ENCODE measurements around the gene B4GALT4.

B4GALT4 gene

DNA sequence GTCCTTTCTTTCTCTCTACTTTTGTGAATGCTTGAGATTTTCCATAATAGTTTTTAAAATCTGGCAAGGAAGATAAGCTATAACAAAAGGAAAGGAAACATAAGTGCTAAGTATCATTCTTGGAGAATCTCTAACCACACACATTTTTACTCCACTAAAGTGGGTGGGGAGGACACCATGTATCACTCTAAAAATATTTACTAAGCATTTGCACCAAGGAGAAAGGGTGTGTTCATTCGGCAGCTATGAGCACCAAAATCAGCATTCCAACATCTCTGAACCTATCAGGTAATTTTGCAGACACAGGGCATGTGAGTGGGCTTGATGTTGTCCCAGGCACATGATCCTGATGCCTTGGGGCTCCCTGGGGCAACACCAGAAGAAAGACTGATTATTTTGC lies 5.5 kb downstream of the B4GALT4 start:
- peaks cover 24 to 39% (median 29%) of the 10 kb centered on the region in 3 donors for H3K36me3 ChIP-seq
- peaks cover 0 to 26% (median 8%) of the 10 kb centered on the region in 4 donors for H3K4me1 ChIP-seq
- no peaks in the 10 kb centered on the region for H3K27me3 ChIP-seq
- TF ChIP-seq, protein P1, sequence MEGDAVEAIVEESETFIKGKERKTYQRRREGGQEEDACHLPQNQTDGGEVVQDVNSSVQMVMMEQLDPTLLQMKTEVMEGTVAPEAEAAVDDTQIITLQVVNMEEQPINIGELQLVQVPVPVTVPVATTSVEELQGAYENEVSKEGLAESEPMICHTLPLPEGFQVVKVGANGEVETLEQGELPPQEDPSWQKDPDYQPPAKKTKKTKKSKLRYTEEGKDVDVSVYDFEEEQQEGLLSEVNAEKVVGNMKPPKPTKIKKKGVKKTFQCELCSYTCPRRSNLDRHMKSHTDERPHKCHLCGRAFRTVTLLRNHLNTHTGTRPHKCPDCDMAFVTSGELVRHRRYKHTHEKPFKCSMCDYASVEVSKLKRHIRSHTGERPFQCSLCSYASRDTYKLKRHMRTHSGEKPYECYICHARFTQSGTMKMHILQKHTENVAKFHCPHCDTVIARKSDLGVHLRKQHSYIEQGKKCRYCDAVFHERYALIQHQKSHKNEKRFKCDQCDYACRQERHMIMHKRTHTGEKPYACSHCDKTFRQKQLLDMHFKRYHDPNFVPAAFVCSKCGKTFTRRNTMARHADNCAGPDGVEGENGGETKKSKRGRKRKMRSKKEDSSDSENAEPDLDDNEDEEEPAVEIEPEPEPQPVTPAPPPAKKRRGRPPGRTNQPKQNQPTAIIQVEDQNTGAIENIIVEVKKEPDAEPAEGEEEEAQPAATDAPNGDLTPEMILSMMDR (IDR thresholded peaks at IDR 0.05): no peak
- H3K4me3 ChIP-seq: no peak overlapping the region
- no peak for DNase-seq
- intact Hi-C loops (cut with DNase I; ENCODE audit: low total_unique reads): no loop called here
- no peaks in the 10 kb centered on the region for H3K9me3 ChIP-seq
- no peak overlapping the region for H3K27ac ChIP-seq

DNA sequence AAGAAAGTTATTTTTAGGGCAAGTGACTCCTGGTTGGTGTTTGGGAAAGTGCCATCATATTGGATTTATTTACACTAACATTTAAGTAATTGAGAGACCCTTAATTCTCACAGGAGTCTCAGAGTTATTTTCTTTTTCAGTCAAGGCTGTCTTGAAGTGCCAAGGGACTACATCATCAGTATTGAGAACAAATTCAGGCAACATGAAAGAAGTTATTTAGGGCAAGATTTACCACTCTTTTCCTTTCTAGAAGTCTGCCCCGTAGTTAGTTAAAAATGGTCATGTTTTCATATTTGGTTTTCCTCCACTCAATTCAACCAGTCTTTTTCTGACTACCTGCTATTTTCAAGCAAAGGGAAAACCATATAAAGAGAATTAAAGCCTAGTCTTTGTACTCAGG lies 6.1 kb downstream of the B4GALT4 start:
- intact Hi-C loops (cut with DNase I; ENCODE audit: low total_unique reads): no loop called here
- Histone ChIP-seq H3K36me3 (peaks cover 29 to 44% (median 34%) of the 10 kb centered on the region in 3 donors), H3K4me1 (peaks cover 0 to 22% (median 6%) of the 10 kb centered on the region in 4 donors), H3K4me3 (no peak overlapping the region), H3K9me3 (no peaks in the 10 kb centered on the region), H3K27ac (no peak overlapping the region), H3K27me3 (no peaks in the 10 kb centered on the region)
- TF ChIP-seq, protein P1 (IDR thresholded peaks at IDR 0.05): no peak
- DNase-seq: no peak

DNA sequence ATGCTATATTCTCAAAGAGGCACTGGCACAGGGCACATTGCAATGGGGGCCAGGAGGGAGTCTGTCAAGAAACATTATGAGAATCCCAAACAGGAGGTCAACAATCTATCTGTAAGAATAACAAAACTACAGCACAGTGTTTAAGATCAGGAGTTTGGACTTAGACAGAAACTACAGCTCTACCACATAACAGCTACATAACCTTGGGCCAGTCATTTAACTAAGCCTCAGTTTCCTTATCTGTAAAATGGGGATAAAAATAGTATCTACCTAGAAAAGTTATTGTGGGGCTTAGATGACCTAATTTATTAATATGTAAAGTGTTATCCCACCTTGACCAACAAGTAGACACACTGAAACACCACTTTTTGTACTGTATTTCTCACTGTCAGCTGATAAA lies 9.9 kb downstream of the B4GALT4 start:
- no peak overlapping the region for H3K27ac ChIP-seq
- no peaks in the 10 kb centered on the region for H3K9me3 ChIP-seq
- no peak for DNase-seq
- no peaks in the 10 kb centered on the region for H3K27me3 ChIP-seq
- TF ChIP-seq, protein P1 (IDR thresholded peaks at IDR 0.05): no peak
- intact Hi-C loops (cut with DNase I; ENCODE audit: low total_unique reads): no loop called here
- H3K4me3 ChIP-seq: no peak overlapping the region
- peaks cover 60 to 81% (median 67%) of the 10 kb centered on the region in 3 donors for H3K36me3 ChIP-seq
- H3K4me1 ChIP-seq: peaks cover 0 to 11% (median 2%) of the 10 kb centered on the region in 4 donors

DNA sequence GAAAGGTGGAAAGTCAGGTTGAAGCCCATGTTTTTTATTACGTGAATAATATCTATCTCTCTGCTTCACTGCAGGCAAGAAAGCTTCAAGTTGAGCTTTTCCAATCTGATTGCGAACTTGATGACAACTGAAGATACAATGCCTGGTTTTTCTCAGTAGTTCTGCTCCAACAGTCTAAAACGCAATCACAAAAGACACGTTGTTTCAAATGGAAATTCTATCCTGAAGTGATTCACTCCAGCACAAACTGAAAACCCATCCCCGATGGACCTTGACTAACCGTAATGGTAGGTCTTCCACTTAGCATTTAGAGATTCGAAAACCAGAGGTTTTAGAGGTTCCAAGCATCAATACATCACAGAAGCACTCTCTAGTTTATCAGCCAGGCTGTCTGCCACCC lies 10.6 kb downstream of the B4GALT4 start:
- Histone ChIP-seq H3K4me1 (peaks cover 0 to 7% (median 2%) of the 10 kb centered on the region in 4 donors), H3K27ac (no peak overlapping the region), H3K27me3 (no peaks in the 10 kb centered on the region), H3K36me3 (peaks cover 62 to 81% (median 68%) of the 10 kb centered on the region in 3 donors), H3K9me3 (no peaks in the 10 kb centered on the region), H3K4me3 (no peak overlapping the region)
- intact Hi-C loops (cut with DNase I; ENCODE audit: low total_unique reads): no loop called here
- DNase-seq: no peak
- TF ChIP-seq, protein P1 (IDR thresholded peaks at IDR 0.05): no peak

DNA sequence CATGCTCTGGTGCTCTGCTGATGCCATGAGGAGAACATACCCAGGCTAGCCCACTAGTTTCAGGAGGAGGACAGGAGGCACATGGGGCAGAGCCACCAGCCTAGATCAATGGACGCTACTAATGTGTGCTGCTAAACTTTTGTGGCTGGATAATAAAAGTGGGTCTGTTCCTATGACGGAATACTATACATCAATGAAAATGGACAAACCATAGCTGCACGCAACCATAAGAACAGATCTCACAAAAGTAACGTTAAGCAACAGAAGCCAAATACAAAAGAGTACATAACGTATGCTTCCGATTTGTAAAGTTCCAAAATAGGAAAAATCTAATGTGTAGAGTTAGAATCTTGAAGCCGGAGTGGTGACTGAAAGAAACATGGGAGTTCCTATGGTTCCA lies 11.5 kb downstream of the B4GALT4 start:
- TF ChIP-seq, protein P1 (IDR thresholded peaks at IDR 0.05): no peak
- Histone ChIP-seq H3K4me1 (no peaks in the 10 kb centered on the region), H3K27ac (no peak overlapping the region), H3K4me3 (no peak overlapping the region), H3K36me3 (peaks cover 62 to 81% (median 71%) of the 10 kb centered on the region in 3 donors), H3K9me3 (no peaks in the 10 kb centered on the region), H3K27me3 (no peaks in the 10 kb centered on the region)
- no peak for DNase-seq
- intact Hi-C loops (cut with DNase I; ENCODE audit: low total_unique reads): no loop called here
